ENCODE measurements around the gene NEURL2. TPM values are rescaled to one million over a fixed set of nuclear protein-coding genes. Genes with fewer than 3 reads are reported as not detected.

NEURL2 gene
- total and polyA plus RNA-seq, 10 of the 15 experiments (the other 5 are each of a cell fraction or from before 2014, with no cell fraction given) = 0.53 to 7.0 (median 2.7) TPM

DNA sequence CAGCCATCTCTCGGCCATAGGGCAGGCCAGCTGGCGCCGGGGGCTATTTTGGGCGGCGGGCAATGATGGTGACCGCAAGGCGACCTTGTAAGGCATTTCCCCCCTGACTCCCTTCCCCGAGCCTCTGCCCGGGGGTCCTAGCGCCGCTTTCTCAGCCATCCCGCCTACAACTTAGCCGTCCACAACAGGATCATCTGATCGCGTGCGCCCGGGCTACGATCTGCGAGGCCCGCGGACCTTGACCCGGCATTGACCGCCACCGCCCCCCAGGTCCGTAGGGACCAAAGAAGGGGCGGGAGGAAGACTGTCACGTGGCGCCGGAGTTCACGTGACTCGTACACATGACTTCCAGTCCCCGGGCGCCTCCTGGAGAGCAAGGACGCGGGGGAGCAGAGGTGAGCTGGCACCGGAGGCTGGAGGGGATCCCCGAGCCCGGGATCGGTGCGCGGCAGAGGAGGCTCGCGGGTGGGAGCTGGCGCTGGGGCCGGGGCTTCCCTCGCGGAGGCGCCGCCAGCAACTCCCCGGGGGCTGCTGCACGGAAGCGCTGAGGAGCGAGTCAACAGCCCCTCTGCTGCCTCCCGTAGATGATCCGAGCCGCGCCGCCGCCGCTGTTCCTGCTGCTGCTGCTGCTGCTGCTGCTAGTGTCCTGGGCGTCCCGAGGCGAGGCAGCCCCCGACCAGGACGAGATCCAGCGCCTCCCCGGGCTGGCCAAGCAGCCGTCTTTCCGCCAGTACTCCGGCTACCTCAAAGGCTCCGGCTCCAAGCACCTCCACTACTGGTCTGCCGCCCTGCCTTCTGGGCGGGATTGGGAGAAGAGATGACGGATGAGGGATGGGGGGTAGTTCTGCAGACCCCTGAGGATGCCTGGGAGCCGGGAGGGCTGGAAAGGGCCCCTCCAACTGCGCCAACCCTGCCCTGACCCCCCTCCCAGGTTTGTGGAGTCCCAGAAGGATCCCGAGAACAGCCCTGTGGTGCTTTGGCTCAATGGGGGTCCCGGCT lies at the start of gene NEURL2, which contains the start of gene CTSA (continued):
- peak; percentile 86 for TF ChIP-seq STAT1 (conservative IDR thresholded peaks at IDR 0.05)
- TF ChIP-seq NR2C1 (IDR thresholded peaks at IDR 0.05) = peak; percentile 80
- TF ChIP-seq, protein P1, sequence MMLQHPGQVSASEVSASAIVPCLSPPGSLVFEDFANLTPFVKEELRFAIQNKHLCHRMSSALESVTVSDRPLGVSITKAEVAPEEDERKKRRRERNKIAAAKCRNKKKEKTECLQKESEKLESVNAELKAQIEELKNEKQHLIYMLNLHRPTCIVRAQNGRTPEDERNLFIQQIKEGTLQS (IDR thresholded peaks at IDR 0.05; ENCODE audit: borderline replicate concordance, extremely low read depth, low read depth, low read length) = peak; percentile 100
- TF ChIP-seq PML (IDR thresholded peaks at IDR 0.05; ENCODE audit: low read length) = no peak
- TF ChIP-seq HDGF (IDR thresholded peaks at IDR 0.05) = no peak
- peak; percentile 79 for TF ChIP-seq FOS (IDR thresholded peaks at IDR 0.05; ENCODE audit: borderline replicate concordance, extremely low read depth, insufficient read length)
- TF ChIP-seq, protein P2, sequence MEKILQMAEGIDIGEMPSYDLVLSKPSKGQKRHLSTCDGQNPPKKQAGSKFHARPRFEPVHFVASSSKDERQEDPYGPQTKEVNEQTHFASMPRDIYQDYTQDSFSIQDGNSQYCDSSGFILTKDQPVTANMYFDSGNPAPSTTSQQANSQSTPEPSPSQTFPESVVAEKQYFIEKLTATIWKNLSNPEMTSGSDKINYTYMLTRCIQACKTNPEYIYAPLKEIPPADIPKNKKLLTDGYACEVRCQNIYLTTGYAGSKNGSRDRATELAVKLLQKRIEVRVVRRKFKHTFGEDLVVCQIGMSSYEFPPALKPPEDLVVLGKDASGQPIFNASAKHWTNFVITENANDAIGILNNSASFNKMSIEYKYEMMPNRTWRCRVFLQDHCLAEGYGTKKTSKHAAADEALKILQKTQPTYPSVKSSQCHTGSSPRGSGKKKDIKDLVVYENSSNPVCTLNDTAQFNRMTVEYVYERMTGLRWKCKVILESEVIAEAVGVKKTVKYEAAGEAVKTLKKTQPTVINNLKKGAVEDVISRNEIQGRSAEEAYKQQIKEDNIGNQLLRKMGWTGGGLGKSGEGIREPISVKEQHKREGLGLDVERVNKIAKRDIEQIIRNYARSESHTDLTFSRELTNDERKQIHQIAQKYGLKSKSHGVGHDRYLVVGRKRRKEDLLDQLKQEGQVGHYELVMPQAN (conservative IDR thresholded peaks at IDR 0.05) = peak; percentile 99
- TF ChIP-seq MYB (IDR thresholded peaks at IDR 0.05; ENCODE audit: borderline replicate concordance, low read depth, low read length) = no peak
- TF ChIP-seq NR2C2 (IDR thresholded peaks at IDR 0.05; ENCODE audit: borderline replicate concordance, control insufficient read depth, insufficient read length, low read depth) = no peak
- TF ChIP-seq, protein P3, sequence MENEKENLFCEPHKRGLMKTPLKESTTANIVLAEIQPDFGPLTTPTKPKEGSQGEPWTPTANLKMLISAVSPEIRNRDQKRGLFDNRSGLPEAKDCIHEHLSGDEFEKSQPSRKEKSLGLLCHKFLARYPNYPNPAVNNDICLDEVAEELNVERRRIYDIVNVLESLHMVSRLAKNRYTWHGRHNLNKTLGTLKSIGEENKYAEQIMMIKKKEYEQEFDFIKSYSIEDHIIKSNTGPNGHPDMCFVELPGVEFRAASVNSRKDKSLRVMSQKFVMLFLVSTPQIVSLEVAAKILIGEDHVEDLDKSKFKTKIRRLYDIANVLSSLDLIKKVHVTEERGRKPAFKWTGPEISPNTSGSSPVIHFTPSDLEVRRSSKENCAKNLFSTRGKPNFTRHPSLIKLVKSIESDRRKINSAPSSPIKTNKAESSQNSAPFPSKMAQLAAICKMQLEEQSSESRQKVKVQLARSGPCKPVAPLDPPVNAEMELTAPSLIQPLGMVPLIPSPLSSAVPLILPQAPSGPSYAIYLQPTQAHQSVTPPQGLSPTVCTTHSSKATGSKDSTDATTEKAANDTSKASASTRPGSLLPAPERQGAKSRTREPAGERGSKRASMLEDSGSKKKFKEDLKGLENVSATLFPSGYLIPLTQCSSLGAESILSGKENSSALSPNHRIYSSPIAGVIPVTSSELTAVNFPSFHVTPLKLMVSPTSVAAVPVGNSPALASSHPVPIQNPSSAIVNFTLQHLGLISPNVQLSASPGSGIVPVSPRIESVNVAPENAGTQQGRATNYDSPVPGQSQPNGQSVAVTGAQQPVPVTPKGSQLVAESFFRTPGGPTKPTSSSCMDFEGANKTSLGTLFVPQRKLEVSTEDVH (IDR thresholded peaks at IDR 0.05; ENCODE audit: low read depth, partially characterized antibody) = no peak
- peak; percentile 98 for TF ChIP-seq ZNF207 (IDR thresholded peaks at IDR 0.05; ENCODE audit: borderline replicate concordance)
- TF ChIP-seq, protein P4, sequence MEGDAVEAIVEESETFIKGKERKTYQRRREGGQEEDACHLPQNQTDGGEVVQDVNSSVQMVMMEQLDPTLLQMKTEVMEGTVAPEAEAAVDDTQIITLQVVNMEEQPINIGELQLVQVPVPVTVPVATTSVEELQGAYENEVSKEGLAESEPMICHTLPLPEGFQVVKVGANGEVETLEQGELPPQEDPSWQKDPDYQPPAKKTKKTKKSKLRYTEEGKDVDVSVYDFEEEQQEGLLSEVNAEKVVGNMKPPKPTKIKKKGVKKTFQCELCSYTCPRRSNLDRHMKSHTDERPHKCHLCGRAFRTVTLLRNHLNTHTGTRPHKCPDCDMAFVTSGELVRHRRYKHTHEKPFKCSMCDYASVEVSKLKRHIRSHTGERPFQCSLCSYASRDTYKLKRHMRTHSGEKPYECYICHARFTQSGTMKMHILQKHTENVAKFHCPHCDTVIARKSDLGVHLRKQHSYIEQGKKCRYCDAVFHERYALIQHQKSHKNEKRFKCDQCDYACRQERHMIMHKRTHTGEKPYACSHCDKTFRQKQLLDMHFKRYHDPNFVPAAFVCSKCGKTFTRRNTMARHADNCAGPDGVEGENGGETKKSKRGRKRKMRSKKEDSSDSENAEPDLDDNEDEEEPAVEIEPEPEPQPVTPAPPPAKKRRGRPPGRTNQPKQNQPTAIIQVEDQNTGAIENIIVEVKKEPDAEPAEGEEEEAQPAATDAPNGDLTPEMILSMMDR (IDR thresholded peaks at IDR 0.05 in 2 of 3, conservative IDR thresholded peaks at IDR 0.05 in 1 of 3; ENCODE audit: control insufficient read depth in 2 of 3, extremely low read depth in 1 of 3, insufficient read depth in 1 of 3, low read depth in 3 of 3, low read length in 3 of 3) = peak in 1 of 3 experiments; percentile 26; a peak in 1 of 6 replicates
- TF ChIP-seq LARP7 (IDR thresholded peaks at IDR 0.05) = peak; percentile 79; the same call in 1 of the 2 replicates
- TF ChIP-seq NFIC (IDR thresholded peaks at IDR 0.05; ENCODE audit: low read depth, low read length) = peak; percentile 99
- TF ChIP-seq, protein P5, sequence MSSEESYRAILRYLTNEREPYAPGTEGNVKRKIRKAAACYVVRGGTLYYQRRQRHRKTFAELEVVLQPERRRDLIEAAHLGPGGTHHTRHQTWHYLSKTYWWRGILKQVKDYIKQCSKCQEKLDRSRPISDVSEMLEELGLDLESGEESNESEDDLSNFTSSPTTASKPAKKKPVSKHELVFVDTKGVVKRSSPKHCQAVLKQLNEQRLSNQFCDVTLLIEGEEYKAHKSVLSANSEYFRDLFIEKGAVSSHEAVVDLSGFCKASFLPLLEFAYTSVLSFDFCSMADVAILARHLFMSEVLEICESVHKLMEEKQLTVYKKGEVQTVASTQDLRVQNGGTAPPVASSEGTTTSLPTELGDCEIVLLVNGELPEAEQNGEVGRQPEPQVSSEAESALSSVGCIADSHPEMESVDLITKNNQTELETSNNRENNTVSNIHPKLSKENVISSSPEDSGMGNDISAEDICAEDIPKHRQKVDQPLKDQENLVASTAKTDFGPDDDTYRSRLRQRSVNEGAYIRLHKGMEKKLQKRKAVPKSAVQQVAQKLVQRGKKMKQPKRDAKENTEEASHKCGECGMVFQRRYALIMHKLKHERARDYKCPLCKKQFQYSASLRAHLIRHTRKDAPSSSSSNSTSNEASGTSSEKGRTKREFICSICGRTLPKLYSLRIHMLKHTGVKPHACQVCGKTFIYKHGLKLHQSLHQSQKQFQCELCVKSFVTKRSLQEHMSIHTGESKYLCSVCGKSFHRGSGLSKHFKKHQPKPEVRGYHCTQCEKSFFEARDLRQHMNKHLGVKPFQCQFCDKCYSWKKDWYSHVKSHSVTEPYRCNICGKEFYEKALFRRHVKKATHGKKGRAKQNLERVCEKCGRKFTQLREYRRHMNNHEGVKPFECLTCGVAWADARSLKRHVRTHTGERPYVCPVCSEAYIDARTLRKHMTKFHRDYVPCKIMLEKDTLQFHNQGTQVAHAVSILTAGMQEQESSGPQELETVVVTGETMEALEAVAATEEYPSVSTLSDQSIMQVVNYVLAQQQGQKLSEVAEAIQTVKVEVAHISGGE (CRISPR knock-in tag; IDR thresholded peaks at IDR 0.05) = no peak
- peak; percentile 88; the same call in 1 of the 2 replicates for TF ChIP-seq RCOR1 (conservative IDR thresholded peaks at IDR 0.05; ENCODE audit: low read depth, low read length)
